Fibroblast of villous mesenchyme (primary cell): Measurements from ENCODE around the gene AMACR. TPM values are rescaled to one million over a fixed set of nuclear protein-coding genes. Genes with fewer than 3 reads are reported as not detected.
A peak's percentile ranks its signal among the peaks of the same experiment; 100 is the strongest.
"Not testable (repeated sequence)": the region's sequence is repeated elsewhere in the genome, so short reads cannot be mapped to it uniquely, and the experiment has no call there.

Source experiments
- DNase-seq: peaks from one replicate; pipeline ENCODE4 v3.0.0-alpha.2; 2010; ENCODE audit warnings: low read depth
- H3K4me3 ChIP-seq: 2 replicates; pipeline ENCODE4 v1.5.1; 2011; ENCODE audit warnings: low read depth, mild to moderate bottlenecking, low read length
- CTCF ChIP-seq: IDR thresholded peaks from 2 replicates; pipeline ENCODE4 v1.5.1; 2012; ENCODE audit warnings: low read depth, mild to moderate bottlenecking, low read length; ENCODE audit not compliant: insufficient read depth
- total RNA-seq: library from RNA; depleted of rRNA; stranded (reverse); fragments of >200 nt; gene quantifications from 2 replicates; pipeline ENCODE4 v1.2.3, GENCODE V29; 2012

AMACR gene
- total RNA-seq, 1 donor = 17.7 TPM

DNA sequence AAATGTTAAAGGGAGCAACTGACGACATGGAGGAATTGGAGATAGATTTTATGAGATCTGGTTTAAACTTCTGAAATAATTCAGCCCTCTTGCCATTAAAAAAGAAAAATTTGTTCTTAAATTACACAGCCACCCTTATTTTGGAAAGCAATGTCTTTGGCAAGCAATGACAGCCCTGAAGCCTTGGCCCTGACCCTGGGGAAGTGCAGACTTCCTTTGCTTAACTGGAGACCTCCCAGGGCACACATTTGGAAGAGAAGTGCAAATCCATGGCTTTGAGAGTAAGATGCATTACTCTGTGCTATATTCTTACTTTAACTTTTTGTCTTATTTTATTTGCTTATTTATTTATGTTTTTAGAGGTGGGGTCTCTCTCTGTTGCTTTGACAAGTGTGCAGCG lies 49.7 kb downstream of the AMACR start:
- no peak for TF ChIP-seq CTCF
- DNase-seq = no peak
- H3K4me3 ChIP-seq = no peak overlapping the region

DNA sequence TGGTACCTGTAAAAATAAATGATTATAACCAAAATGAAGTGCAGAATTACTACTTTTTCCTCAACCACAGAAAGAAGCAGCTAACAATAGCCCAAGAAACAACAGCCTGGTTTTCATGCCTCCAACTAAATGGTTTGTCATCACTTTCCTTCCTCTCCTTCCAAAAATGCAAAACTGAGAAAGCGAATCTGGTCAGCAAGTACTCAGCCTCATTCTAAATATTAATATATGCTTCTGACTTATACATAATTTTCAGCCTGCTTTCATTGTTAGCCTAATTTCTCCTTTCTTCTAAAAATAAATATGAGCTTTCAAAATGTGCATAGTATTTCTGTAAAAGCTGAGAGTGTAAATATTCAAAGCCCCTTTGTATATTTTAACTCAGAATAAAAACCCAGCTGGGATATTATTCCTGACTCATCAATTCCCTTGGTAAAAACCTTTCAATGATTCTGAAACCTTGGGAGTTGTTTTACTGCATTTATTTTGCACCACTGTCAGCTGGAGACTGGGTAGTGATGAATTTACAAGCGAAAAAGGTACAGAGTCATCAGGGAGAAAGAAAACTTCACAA lies 50.2 kb downstream of the AMACR start:
- no peak for TF ChIP-seq CTCF
- DNase-seq = no peak
- H3K4me3 ChIP-seq = no peak overlapping the region

GRCh38 chr5:33952175-33952574 lies 55.7 kb downstream of the AMACR start:
- H3K4me3 ChIP-seq, DNase-seq: not testable (repeated sequence)

- TF ChIP-seq CTCF = no peak
- H3K4me3 ChIP-seq = no peak overlapping the region
- DNase-seq = no peak
Measured at GRCh38 chr5:33944543-33945132, 63.2 kb downstream of the AMACR start.

GRCh38 chr5:33941090-33941489 lies 66.8 kb downstream of the AMACR start:
- no peak for DNase-seq
- TF ChIP-seq CTCF = no peak
- H3K4me3 ChIP-seq = no peak overlapping the region

DNA sequence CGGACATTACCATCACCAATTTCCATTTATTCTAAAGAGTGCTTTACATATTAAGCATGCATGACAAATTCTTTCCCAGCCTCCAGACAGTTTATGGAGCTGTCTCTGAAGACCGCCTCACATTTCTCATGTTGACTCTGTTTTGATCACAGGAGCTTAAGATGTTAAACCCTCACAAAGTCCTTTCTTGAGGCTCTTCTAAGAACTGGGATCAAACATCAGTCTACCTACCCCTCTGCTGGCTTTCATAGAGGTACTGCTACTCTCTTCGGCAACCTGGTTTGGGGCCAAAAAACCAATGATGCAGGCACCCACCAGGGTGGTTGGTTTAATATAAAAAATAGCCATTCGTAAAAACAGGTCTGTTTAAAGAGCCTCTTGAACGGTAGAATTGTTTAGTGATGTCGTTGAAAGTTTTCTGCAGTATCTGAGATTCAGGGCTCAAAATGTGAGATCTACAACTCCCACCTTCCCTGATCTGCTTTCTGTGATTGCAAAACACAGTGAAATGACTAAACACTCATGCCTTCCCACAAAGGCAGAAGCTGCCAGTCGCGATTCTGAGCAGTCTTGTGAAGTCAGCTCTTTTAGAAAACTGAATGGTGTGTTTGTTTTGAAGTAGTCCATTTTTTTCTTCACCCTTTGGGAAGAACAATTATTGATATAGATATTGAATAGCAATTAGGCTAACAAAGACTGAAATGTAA lies 68.1 kb downstream of the AMACR start:
- TF ChIP-seq CTCF = no peak
- H3K4me3 ChIP-seq = no peak overlapping the region
- peak; percentile 34 for DNase-seq

DNA sequence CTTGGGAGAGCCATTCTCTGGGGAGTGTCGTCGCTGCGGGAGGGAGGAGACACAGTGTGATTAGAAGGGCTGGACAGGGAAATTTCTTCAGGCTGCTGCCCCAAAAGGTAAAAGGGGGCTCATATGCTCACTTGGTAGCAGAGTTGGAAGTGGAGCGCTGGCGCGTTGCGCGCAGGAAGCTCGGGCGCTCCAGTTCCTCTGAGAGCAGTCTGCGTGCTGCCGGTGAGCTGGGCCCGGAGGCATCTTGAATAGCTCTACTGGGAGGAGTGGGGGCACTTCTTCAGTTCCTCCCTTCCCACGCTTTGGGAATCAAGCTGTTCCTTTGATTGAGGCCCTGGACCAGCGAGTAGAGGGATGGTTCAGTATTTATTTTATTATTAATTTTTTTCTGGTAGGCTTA lies 69.0 kb downstream of the AMACR start:
- no peak overlapping the region for H3K4me3 ChIP-seq
- no peak for TF ChIP-seq CTCF
- no peak for DNase-seq
